B cell (primary cell): ENCODE results near the gene TAF8.

Experiments used
- CTCF ChIP-seq: fragments of 200-600 bp; IDR thresholded peaks from one replicate; pipeline ENCODE4 v1.8.0; 2022; ENCODE audit warnings: antibody characterized with exemption, mild to moderate bottlenecking
- EZH2 ChIP-seq: IDR thresholded peaks from 2 replicates; pipeline ENCODE4 v1.6.1; 2012; ENCODE audit warnings: borderline replicate concordance, low read depth, mild to moderate bottlenecking, moderate library complexity, low read length; ENCODE audit not compliant: insufficient read depth, poor library complexity, severe bottlenecking

GRCh38 chr6:42012501-42013133 is 37.7 kb upstream of the TAF8 start:
- TF ChIP-seq CTCF, result no peak
- no peak for TF ChIP-seq EZH2
